GM12873 (cell line): ENCODE data around the gene HSPA4.

Source experiments
- CTCF ChIP-seq: IDR thresholded peaks from 2 replicates; pipeline ENCODE4 v1.5.1; 2012; ENCODE audit warnings: low read depth, mild to moderate bottlenecking, moderate library complexity, low read length, control low read depth; ENCODE audit not compliant: insufficient read depth; ENCODE audit errors: missing control alignments

Gene HSPA4

DNA sequence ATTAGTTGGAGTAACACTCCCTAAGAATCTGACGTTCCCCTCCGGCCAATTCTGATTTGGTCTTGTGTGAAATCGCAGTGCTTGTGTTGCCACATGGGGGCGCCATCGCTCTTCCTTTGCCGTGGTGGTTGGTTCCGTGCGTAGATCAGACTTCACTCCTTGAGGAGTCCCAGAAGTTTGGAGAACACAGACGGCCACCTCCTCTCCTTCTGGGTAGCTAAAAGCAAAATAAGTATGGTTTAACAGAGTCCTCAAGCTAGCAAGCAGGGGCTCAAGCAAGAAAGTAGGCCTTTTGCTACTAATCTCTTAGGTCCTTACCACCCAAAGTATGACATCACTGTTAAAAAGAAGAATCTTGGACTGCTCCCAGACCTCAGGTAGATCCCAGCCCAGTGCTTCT, 59.5 kb downstream of the HSPA4 start:
- peak; percentile 95 for TF ChIP-seq CTCF

DNA sequence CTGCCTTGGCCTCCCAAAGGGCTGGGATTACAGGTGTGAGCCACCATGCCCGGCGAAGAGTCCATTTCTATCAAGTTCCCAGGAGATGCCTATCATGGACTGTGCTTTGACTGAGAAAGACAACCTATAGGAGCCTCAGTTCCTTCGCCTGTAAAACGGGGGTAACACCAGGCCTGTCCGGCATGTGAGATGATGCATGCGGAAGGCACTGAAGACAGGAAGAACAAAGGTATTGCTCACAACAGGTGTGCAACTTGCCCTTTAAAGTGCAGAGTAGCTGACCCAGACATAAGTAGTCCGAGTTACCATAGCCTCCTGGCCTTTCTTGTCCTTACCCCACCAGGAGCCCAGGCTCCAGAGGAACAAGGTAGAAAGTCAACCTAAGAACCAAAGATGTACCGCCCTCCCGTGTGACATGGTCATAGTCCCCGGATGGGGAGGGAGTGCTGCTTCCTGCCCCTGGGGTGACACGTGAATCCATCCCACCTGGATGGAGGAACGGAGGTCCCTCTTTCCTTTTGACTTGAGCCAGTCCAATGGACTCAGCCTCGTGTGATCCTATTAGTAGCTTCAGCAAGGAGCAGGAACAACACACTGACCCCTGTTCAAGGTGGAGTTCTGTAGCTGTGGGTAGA, 60.3 kb downstream of the HSPA4 start:
- no peak for TF ChIP-seq CTCF

DNA sequence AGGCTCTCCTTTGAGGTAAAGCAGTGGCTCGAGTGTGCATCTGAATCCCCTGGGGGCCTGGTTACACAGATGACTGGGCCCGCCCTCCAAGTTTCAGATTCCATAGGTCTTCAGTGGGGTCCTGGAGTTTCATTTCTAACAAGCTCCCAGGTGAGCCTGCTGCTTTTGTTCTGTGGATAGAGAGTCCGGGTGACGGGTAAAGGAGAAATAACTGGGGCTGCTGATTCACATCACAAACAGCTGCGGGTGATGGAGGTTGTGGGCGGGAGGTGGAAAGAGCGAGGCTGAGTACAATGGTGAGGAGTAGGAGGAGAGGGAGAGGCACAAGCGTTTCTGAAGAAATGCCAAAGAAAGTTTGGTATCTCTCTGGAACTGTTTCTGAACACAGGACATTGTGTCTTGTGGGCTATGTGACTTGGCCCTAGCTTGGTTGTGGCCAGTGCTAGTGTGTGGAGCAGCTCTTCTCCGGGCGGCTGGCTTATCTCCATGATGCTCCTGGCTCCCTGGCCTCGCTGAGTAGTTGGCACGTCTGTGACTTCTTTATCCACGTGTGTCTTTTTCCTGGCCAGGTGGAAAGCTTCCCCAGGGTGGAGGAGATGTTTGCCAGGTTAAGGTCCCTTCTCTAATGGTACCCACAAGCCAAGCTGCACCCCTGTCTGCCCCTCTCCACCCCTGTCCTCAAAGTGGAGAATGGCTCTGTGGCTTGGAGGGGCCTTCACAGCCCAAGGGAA, 61.7 kb downstream of the HSPA4 start:
- TF ChIP-seq CTCF: no peak

GRCh38 chr5:133114166-133114932, 62.5 kb downstream of the HSPA4 start:
- TF ChIP-seq CTCF: no peak

- TF ChIP-seq CTCF: no peak
Observed at GRCh38 chr5:133114933-133115310, 63.1 kb downstream of the HSPA4 start.

GRCh38 chr5:133116601-133117000, 64.8 kb downstream of the HSPA4 start:
- TF ChIP-seq CTCF: no peak
